NCI-H510A (cell line): ENCODE data around the gene CLCN2.

ENCODE experiments used
- DNase-seq: peaks from one replicate; lab custom pipeline; 2025; lab: John Stamatoyannopoulos, UW

The CLCN2 gene

GRCh38 chr3:184361532-184361931 is at the start of gene CLCN2, which contains the start of gene POLR2H:
Gene CLCN2, minus strand, starts transcription at chr3:184361605. Its CDS starts 126 bp downstream, at chr3:184361479.
Gene POLR2H, plus strand, starts transcription at chr3:184361710. Its CDS starts 1,783 bp downstream, at chr3:184363493.
- peak; percentile 48 for DNase-seq

GRCh38 chr3:184409946-184410500 is 48.6 kb upstream of the CLCN2 start:
- no peak for DNase-seq

GRCh38 chr3:184409331-184409926 is 48.0 kb upstream of the CLCN2 start:
- DNase-seq = no peak

GRCh38 chr3:184405075-184406030 is 43.9 kb upstream of the CLCN2 start:
- no peak for DNase-seq

- DNase-seq = no peak
These were observed 38.0 kb upstream of the CLCN2 start for GRCh38 chr3:184399410-184399809.

- DNase-seq = peak; percentile 42
These were observed 33.9 kb upstream of the CLCN2 start for GRCh38 chr3:184395320-184395660.

- no peak for DNase-seq
These were observed 29.9 kb upstream of the CLCN2 start for GRCh38 chr3:184391266-184391665.

GRCh38 chr3:184389935-184390528 is 28.6 kb upstream of the CLCN2 start:
- no peak for DNase-seq

GRCh38 chr3:184389384-184389783 is 28.0 kb upstream of the CLCN2 start:
- DNase-seq = no peak

GRCh38 chr3:184388936-184389230 is 27.5 kb upstream of the CLCN2 start:
- no peak for DNase-seq

- DNase-seq = no peak
These were observed 26.9 kb upstream of the CLCN2 start for GRCh38 chr3:184388164-184388935.

- DNase-seq = no peak
These were observed 25.8 kb upstream of the CLCN2 start for GRCh38 chr3:184387174-184387714.

- DNase-seq = no peak
These were observed 24.8 kb upstream of the CLCN2 start for GRCh38 chr3:184386047-184386806.

GRCh38 chr3:184384856-184385422 is 23.5 kb upstream of the CLCN2 start:
- DNase-seq = no peak

- DNase-seq = no peak
These were observed 22.9 kb upstream of the CLCN2 start for GRCh38 chr3:184384342-184384741.

- no peak for DNase-seq
These were observed 21.8 kb upstream of the CLCN2 start for GRCh38 chr3:184383033-184383740.

GRCh38 chr3:184382326-184383032 is 21.1 kb upstream of the CLCN2 start:
- no peak for DNase-seq

- no peak for DNase-seq
These were observed 20.1 kb upstream of the CLCN2 start for GRCh38 chr3:184381261-184382224.
